Lung (tissue), 12 donors: Measurements from ENCODE around the gene MAPK7. TPM values are rescaled to one million over a fixed set of nuclear protein-coding genes. Genes with fewer than 3 reads are reported as not detected.

Source experiments
- ATAC-seq: fragments of 200-7000 bp; cut with Tn5 transposase; one replicate; pipeline ENCODE4 v1.9.1; 2020; ENCODE audit warnings: moderate number of reproducible peaks; ENCODE audit not compliant: insufficient read depth, low FRiP score
- DNase-seq, 3 donors: peaks; one replicate each; pipeline ENCODE4 v3.0.0-alpha.2; 2013 to 2017
- H3K27ac ChIP-seq, 2 donors: one replicate each; pipeline ENCODE4 v1.5.1; 2013; ENCODE audit warnings: mild to moderate bottlenecking in 2 of 2, moderate library complexity in 2 of 2, control low read depth in 1 of 2, inconsistent platforms in 1 of 2, low read depth in 1 of 2, low read length in 1 of 2
- H3K27me3 ChIP-seq, 3 donors: one replicate each; pipeline ENCODE4 v1.5.1; 2013; ENCODE audit warnings: low read length in 2 of 3; ENCODE audit not compliant: control insufficient read depth in 3 of 3, insufficient read depth in 3 of 3
- H3K36me3 ChIP-seq, 4 donors: one replicate each; pipeline ENCODE4 v1.5.1; 2013; ENCODE audit warnings: low read length in 4 of 4, mild to moderate bottlenecking in 1 of 4, moderate library complexity in 1 of 4; ENCODE audit not compliant: control insufficient read depth in 4 of 4, insufficient read depth in 4 of 4
- H3K4me1 ChIP-seq, 5 donors: one replicate each; pipeline ENCODE4 v1.5.1; 2013; ENCODE audit warnings: low read length in 5 of 5, mild to moderate bottlenecking in 2 of 5, moderate library complexity in 1 of 5; ENCODE audit not compliant: control insufficient read depth in 5 of 5, insufficient read depth in 5 of 5
- H3K4me3 ChIP-seq: one replicate; pipeline ENCODE4 v1.5.1; 2013; ENCODE audit warnings: mild to moderate bottlenecking, control low read depth, moderate library complexity
- H3K9ac ChIP-seq, 2 donors: one replicate each; pipeline ENCODE4 v1.5.1; 2013; ENCODE audit warnings: low read length in 2 of 2, control low read depth in 1 of 2; ENCODE audit not compliant: insufficient read depth in 1 of 2
- H3K9me3 ChIP-seq, 4 donors: one replicate each; pipeline ENCODE4 v1.5.1; 2013; ENCODE audit warnings: low read length in 3 of 4, mild to moderate bottlenecking in 1 of 4, moderate library complexity in 1 of 4; ENCODE audit not compliant: control insufficient read depth in 4 of 4, insufficient read depth in 3 of 4
- WGBS, 2 donors: extraction: QIAGEN DNeasy Blood & Tissue Kit; methylation state at CpG; one replicate each; pipeline ENCODE4 v1.1.7; 2013; 5-methylcytosine and 5-hydroxymethylcytosine counted together
- polyA plus RNA-seq, 2 donors: library from polyadenylated mRNA; stranded (reverse); fragments of 200-250 nt; gene quantifications; one replicate each; pipeline ENCODE4 v1.2.1, GENCODE V29; 2013
- total RNA-seq, 2 donors: library from RNA; depleted of rRNA in 1 of 2; stranded (reverse); fragments of >200 nt in 1 of 2; gene quantifications; one replicate each; pipeline ENCODE4 v1.2.1, GENCODE V29; 2014 to 2021
- TF ChIP-seq, protein P1 (sequence below): IDR thresholded peaks from 2 replicates; pipeline ENCODE4 v1.5.1; 2012; ENCODE audit warnings: mild to moderate bottlenecking; ENCODE audit errors: control extremely low read depth, extremely low read depth
- donor health status: control.
- donor health status: control.
- donor health status: Bipolar disorder and iron deficiency.
- donor health status: healthy.
- donor health status: DM: yes; HTN: yes; CAD: no.

The MAPK7 gene
- total and polyA plus RNA-seq, 4 donors, result 13.7 to 45.7 (median 22.8) TPM

DNA sequence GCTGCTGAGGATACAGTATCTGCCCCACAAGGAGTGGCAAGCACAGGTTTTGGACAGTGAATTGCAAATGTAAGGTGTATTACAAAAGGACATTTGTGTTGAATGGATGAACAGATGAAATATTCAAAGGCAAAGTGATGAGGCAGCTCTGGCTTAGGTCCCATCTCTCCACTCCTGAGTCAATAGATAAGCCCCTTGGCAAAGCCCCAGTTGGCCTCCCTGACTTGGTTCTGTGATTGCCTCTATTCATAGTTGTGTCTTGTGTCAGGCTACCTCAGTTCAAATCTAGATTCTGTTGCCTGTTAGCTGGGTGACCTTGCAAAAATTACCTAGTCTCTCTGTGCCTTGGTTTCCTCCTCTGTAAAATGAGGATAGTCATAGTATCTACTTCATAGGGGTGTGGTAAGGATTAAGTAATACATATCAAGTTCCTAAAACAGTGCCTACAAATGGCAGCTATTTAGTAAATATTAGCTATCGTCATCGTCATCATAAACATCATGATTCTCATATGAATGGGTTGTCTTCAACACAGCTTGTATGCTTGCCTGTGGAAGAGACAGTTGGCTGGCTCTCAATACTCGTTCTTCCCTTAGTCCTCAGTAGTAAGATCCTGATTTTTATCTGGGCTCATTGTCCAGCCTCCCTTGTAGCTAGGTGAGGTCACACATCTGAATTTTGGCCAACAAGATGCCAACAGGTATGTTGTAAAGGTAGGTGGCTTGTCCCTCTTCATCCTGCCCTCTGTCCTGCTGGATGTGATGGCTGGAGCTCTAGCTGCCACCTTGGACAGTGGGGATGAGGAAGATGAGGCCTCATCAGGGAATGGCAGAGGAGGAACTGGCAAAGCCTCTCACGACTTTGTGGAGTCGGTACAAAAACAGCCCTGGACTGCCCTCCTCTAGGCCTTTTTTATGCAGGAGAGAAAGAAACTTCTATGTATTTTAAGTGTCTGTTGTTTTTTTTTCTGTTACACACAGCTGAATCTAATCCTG is 10.8 kb downstream of the MAPK7 start:
- WGBS, 2 donors, result 58% methylated on average over 5 of the region's 5 CpGs
- TF ChIP-seq, protein P1, sequence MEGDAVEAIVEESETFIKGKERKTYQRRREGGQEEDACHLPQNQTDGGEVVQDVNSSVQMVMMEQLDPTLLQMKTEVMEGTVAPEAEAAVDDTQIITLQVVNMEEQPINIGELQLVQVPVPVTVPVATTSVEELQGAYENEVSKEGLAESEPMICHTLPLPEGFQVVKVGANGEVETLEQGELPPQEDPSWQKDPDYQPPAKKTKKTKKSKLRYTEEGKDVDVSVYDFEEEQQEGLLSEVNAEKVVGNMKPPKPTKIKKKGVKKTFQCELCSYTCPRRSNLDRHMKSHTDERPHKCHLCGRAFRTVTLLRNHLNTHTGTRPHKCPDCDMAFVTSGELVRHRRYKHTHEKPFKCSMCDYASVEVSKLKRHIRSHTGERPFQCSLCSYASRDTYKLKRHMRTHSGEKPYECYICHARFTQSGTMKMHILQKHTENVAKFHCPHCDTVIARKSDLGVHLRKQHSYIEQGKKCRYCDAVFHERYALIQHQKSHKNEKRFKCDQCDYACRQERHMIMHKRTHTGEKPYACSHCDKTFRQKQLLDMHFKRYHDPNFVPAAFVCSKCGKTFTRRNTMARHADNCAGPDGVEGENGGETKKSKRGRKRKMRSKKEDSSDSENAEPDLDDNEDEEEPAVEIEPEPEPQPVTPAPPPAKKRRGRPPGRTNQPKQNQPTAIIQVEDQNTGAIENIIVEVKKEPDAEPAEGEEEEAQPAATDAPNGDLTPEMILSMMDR, result no peak
- Histone ChIP-seq H3K27ac (peak overlapping the region in 1 of 2 donors; percentile 47), H3K9ac (peak overlapping the region in 1 of 2 donors; percentile 18), H3K9me3 (no peaks in the 10 kb centered on the region), H3K4me3 (no peak overlapping the region), H3K27me3 (no peaks in the 10 kb centered on the region), H3K36me3 (peaks cover 0 to 24% (median 12%) of the 10 kb centered on the region in 4 donors), H3K4me1 (peaks cover 0 to 69% (median 38%) of the 10 kb centered on the region in 5 donors)
- ATAC-seq, result no peak
- peak in 1 of 3 donors; percentile 44 for DNase-seq

DNA sequence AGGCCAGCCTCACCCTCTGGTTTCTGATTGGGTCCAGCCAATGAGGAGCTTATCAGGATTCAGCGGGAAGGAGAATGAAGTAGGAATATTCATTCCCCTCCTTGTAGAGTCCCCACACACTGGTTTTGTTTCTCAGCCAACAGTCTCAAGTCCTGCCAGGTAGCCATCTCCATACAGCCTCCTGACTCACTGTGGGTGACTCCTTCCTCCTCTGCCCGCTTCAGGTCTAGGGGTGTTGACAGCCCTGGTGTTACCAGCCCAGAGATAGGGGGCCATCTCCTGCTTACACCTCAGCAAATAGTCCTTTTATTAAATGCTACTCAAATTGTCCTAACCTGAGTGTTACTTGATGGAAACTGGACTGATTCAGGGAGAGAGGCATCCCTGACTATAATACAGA is 12.7 kb downstream of the MAPK7 start:
- peaks cover 0 to 50% (median 33%) of the 10 kb centered on the region in 5 donors for H3K4me1 ChIP-seq
- H3K9me3 ChIP-seq, result no peaks in the 10 kb centered on the region
- TF ChIP-seq, protein P1, result no peak
- ATAC-seq, result no peak
- no peak overlapping the region for H3K4me3 ChIP-seq
- 93 to 100% methylated on average over 2 of the region's 2 CpGs for WGBS, 2 donors
- no peaks in the 10 kb centered on the region for H3K27me3 ChIP-seq
- peaks cover 0 to 8% (median 2%) of the 10 kb centered on the region in 4 donors for H3K36me3 ChIP-seq
- no peak for DNase-seq
- H3K9ac ChIP-seq, result no peak overlapping the region
- H3K27ac ChIP-seq, result no peak overlapping the region

DNA sequence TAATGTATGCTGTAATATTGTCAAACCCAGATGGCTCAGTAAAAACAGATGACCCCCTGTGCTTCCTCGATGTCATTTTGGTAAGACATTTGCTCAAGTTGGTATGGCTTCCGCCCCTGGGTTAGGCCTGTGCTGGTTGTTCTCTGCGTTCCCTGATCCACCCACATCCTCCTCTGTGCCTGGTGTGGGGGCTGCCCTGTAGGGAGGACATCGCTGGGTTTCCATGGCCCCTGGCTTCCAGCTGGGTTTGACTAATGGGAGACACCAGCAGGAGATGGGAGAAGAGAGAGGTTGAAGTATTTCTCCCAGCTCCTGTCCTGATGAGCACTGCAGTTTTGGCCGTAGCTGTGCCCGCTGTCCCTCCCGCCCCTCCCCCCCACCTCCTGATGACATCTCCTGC is 13.1 kb downstream of the MAPK7 start:
- DNase-seq, result no peak
- ATAC-seq, result no peak
- peaks cover 0 to 3% (median 0%) of the 10 kb centered on the region in 4 donors for H3K36me3 ChIP-seq
- WGBS, 2 donors, result 86 to 90% methylated on average over 7 of the region's 7 CpGs
- TF ChIP-seq, protein P1, result no peak
- H3K27me3 ChIP-seq, result no peaks in the 10 kb centered on the region
- H3K4me1 ChIP-seq, result peaks cover 0 to 45% (median 30%) of the 10 kb centered on the region in 5 donors
- H3K9ac ChIP-seq, result no peak overlapping the region
- no peaks in the 10 kb centered on the region for H3K9me3 ChIP-seq
- H3K27ac ChIP-seq, result no peak overlapping the region
- no peak overlapping the region for H3K4me3 ChIP-seq
